ENCODE measurements around the gene GNL3.
"Not testable (repeated sequence)": the region's sequence is repeated elsewhere in the genome, so short reads cannot be mapped to it uniquely, and the experiment has no call there.

Gene GNL3, protein sequence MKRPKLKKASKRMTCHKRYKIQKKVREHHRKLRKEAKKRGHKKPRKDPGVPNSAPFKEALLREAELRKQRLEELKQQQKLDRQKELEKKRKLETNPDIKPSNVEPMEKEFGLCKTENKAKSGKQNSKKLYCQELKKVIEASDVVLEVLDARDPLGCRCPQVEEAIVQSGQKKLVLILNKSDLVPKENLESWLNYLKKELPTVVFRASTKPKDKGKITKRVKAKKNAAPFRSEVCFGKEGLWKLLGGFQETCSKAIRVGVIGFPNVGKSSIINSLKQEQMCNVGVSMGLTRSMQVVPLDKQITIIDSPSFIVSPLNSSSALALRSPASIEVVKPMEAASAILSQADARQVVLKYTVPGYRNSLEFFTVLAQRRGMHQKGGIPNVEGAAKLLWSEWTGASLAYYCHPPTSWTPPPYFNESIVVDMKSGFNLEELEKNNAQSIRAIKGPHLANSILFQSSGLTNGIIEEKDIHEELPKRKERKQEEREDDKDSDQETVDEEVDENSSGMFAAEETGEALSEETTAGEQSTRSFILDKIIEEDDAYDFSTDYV

GRCh38 chr3:52685709-52686691 is at the start of gene GNL3, which contains the start of gene PBRM1:
GNL3 (plus strand) TSS chr3:52686032; CDS start chr3:52686093, 61 bp downstream.
PBRM1 (minus strand) TSS chr3:52685913.
- DNase-seq, result peak; percentile 97

DNA sequence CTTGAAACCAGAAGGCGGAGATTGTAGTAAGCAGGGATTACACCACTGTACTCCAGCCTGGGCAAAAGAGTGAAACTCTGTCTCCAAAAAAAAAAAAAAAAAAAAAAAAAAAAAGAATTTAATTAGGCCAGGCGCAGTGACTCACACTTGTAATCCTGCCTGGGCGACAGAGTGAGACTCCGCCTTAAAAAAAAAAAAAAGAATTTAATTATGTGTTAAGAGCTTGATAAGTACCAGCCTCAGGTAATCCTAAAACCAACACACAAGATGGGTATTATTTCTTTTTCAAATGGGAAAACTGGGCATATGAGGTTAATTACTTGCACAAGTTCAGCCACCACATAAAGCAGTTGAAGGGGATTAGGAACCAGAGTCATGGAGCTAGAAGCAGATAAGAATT is 49.2 kb upstream of the GNL3 start:
- DNase-seq, result no peak

GRCh38 chr3:52645549-52645948 is 40.3 kb upstream of the GNL3 start:
- no peak for DNase-seq

- no peak for DNase-seq
Observed at GRCh38 chr3:52649461-52650210, 36.2 kb upstream of the GNL3 start.

- DNase-seq, result no peak
Observed at GRCh38 chr3:52650439-52650838, 35.4 kb upstream of the GNL3 start.

- DNase-seq, result no peak
Observed at GRCh38 chr3:52651592-52651991, 34.2 kb upstream of the GNL3 start.

- DNase-seq, result no peak
Observed at GRCh38 chr3:52655895-52656294, 29.9 kb upstream of the GNL3 start.

- DNase-seq, result no peak
Observed at GRCh38 chr3:52660046-52660445, 25.8 kb upstream of the GNL3 start.

- no peak for DNase-seq
Observed at GRCh38 chr3:52663098-52663497, 22.7 kb upstream of the GNL3 start.

DNA sequence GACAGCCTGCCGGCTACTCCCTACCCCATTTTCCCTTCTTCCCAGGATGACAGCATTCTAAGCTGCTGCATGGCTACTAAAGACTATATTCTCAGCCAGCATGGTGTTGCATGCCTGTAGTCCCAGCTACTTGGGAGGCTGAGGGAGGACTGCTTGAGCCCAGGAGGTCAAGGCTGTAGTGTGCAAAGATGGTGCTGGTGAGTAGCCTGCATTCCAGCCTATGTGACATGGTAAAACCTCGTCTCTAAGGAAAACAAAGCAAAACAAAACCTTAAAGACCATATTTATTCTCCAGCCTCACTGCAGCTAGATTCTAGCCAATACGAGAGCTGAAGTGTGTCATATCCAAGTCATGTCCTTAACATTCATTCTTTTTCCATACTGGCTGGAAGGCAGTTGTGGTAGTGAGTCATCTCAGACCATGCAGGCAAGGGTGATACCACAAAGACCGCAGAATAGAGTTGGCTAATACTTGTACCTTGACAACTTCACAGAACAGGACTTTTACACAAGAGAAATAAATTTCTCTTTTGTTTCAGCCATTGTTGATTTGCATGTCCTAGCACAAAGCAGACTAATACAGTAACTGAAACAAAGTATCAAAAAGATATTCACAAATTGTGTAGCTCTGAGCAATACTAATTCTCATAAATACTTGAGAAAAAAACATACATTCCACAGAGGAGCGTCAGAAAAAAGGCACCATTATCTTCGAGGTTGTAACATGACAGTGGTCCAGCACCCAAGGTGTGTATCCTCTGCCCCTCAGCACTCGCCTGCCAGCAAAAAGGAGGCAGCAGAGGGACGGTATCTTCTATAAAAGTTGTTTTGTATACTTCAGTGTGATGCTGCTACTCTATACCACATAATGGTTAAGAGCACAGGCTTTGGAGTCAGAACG is 15.0 kb upstream of the GNL3 start:
- no peak for DNase-seq

- no peak for DNase-seq
Observed at GRCh38 chr3:52671676-52672075, 14.2 kb upstream of the GNL3 start.

GRCh38 chr3:52676201-52676600 is 9.6 kb upstream of the GNL3 start:
- DNase-seq, result not testable (repeated sequence)

DNA sequence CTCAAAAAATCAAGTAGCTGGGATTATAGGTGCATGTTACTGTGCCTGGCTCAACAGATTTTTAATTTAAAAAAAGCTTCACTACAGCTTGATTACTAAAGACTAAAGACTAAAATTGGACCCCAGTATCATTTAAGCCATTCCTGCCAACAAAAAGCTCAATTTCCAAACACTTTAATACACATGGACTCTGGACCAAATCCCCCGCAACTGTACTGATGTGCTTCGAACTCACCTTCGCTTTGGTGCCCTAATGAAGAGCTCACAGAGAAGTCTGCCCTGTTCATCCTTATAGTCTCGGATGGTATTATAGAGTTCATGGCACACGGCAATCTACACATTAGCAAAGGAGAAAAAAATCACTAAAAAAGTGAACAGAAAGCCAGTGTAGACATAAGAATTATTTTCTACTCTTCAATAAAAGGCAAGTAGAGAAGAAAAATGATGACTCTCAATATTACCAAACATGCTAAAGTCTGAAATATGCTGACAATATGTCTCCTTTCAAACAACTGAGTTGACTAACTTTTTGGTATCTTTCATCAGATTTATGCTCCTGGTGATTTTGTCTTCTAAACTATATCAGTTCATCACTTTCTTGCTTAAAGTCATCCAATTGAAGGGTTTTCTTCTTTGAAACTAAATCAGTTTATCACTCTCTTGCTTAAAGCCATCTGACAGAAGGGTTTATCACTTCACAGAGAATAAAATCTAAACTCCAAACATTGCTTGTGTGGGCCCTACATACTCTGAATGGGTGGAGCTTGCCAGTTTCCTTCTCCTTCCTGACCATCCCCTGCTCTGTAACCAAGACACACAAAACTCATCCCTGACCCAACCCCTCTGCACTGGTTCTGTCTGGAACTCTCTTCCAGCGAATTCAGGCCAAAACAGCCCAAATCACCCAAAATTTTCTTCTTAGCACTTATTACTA is 7.3 kb upstream of the GNL3 start:
- no peak for DNase-seq

GRCh38 chr3:52679199-52679538 is 6.7 kb upstream of the GNL3 start:
- no peak for DNase-seq

DNA sequence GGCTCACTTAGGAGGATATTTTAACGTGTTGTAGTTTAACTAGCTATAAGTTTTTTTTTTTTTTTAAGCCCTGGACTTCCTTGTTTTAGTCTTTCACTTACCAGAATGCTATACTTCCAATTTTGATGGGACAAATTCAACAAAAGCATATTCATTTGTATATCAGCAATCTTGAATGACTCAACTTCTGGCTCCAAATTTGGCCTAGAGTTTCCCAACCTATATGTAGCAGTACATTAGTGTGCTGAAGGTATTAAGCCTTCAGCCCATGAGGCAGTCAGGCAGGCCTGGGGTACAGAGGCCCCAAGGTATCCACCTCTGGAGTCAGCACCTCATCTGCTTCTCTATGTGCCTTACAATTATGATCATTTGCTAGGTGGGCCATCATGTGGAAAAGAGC is 6.0 kb upstream of the GNL3 start:
- DNase-seq, result no peak

- DNase-seq, result peak; percentile 49
Observed at GRCh38 chr3:52681596-52681995, 4.2 kb upstream of the GNL3 start.

GRCh38 chr3:52682016-52682415 is 3.8 kb upstream of the GNL3 start:
- peak; percentile 60 for DNase-seq

DNA sequence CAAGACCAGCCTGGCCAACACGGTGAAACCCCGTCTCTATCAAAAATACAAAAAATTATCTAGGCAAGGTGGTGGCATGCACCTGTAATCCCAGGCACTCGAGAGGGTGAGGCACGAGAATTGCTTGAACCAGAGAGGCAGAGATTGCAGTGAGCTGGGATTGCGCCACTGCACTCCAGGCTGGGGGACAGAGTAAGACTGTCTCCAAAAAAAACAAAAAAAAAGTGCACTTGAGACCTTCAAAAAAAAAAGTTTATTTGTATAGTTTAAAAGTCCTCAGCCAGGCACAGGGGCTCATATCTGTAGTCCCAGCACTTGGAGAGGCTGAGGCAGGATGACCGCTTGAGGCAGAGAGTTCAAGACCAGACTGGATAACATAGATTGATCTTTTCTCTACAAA is 2.2 kb upstream of the GNL3 start:
- no peak for DNase-seq

GRCh38 chr3:52684184-52684583 is 1.6 kb upstream of the GNL3 start:
- no peak for DNase-seq

GRCh38 chr3:52685285-52685708 is 535 bp upstream of the GNL3 start:
- DNase-seq, result peak; percentile 92
